ENCODE data around the gene ISL1. TPM values are rescaled to one million over a fixed set of nuclear protein-coding genes. Genes with fewer than 3 reads are reported as not detected.

Gene ISL1
- total and polyA plus RNA-seq, 2 of the 4 experiments (the other 2 are of a cell fraction): under 0.01 TPM; not detected in 1

DNA sequence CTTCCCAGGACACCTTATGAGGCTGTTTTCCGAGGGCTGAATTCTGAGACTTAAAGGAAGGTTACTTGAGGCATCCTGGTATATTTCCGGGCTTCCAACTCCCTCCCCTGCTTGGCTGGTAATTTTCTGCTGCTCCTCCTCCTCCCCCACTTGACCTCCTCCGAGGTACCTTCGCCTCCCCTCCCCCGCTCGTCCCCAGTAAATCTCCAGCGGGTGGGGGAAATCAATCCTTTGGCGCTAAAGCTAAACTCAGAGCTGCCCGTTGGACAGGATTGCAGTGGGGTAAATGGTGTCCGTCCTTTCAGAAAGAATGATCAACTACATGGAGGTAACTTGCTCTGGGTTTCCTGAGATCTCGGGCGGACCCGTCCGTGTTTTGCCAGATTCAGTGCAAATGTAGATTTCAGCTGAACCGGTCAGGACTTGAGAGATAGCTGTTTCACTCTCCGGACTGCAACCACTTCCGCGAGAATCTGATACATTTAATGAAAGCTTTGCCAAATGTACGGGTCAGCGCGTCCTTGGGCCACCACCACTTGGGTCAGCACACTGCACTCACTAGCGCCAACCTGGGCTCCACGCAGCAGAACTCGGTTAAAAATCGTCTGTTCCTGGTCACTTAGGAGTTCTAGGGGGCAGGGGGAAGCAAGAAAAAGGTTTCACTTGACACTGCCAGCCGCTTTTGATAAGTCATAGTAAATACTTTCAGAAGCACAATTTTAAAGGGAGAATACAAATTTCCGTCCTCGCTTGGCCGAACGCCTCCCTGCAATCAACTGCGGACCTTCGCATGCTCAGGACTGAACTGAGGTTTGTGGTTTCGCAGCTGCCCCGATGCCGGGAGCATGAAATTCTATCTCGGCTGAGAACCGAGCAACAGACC lies 4.6 kb upstream of the ISL1 start:
- Histone ChIP-seq H3K36me3 (ENCODE audit: control insufficient read depth, insufficient read depth, low read length) (no peaks in the 10 kb centered on the region), H3K9me3 (ENCODE audit: control insufficient read depth, insufficient read depth, low read length) (no peaks in the 10 kb centered on the region; the same call in 1 of the 2 replicates), H2BK20ac (ENCODE audit: low read depth, low read length) (no peak overlapping the region), H3K9ac (ENCODE audit: low read depth, low read length) (no peak overlapping the region), H2BK5ac (ENCODE audit: low read depth, low read length, poor library complexity, severe bottlenecking) (no peak overlapping the region), H3K4me1 (ENCODE audit: control insufficient read depth, insufficient read depth, low read length) (no peaks in the 10 kb centered on the region), H3K18ac (ENCODE audit: low read depth, low read length) (no peak overlapping the region), H4K8ac (ENCODE audit: low read depth in 2 of 2, low read length in 2 of 2) (no peak overlapping the region), H3K4me2 (ENCODE audit: low read depth, low read length) (peak overlapping the region; percentile 50), H3K27me3 (ENCODE audit: control insufficient read depth, insufficient read depth, low read length) (peaks cover 50% of the 10 kb centered on the region), H2BK15ac (ENCODE audit: low read depth, low read length) (no peak overlapping the region), H3K27ac (ENCODE audit: insufficient read depth, low read length) (no peak overlapping the region), H2BK120ac (ENCODE audit: low read depth, low read length) (no peak overlapping the region), H3K23ac (ENCODE audit: low read depth, low read length) (no peak overlapping the region), H4K20me1 (ENCODE audit: insufficient read depth, low read length) (no peaks in the 10 kb centered on the region), H2AFZ (replicated peaks; ENCODE audit: low read length, poor library complexity) (peak overlapping the region; percentile 52), H4K5ac (ENCODE audit: low read depth, low read length) (no peak overlapping the region), H3K9me1 (ENCODE audit: insufficient read depth, low read length) (no peaks in the 10 kb centered on the region), H3K4ac (ENCODE audit: low read depth, low read length) (no peak overlapping the region), H3K56ac (ENCODE audit: extremely low read depth, insufficient read depth, low read length) (no peak overlapping the region), H3K79me1 (ENCODE audit: low read depth in 1 of 2, low read length in 2 of 2) (no peaks in the 10 kb centered on the region), H2AK5ac (ENCODE audit: low read depth, low read length) (no peak overlapping the region), H3K4me3 (ENCODE audit: insufficient read depth, low read depth, low read length) (no peak overlapping the region), H2AK9ac (replicated peaks; ENCODE audit: low read depth, low read length, poor library complexity) (no peak overlapping the region), H3K14ac (replicated peaks; ENCODE audit: low read depth, low read length) (no peak overlapping the region), H4K91ac (ENCODE audit: insufficient read depth, low read depth, low read length) (no peak overlapping the region)
- no TSS peak for BruUV-seq (replicated peaks)
- DNase-seq (no peak), ATAC-seq (ENCODE audit: low read depth) (no peak)
- dilution Hi-C loops (cut with HindIII; ENCODE audit: low sequenced_read_pairs, unreplicated experiment) (no loop called here), in situ Hi-C loops (cut with MboI; ENCODE audit: low sequenced_read_pairs) (loop anchor here (25.0 kb wide), 1 partner anchor 1284 kb away; no protein-coding TSS in a partner anchor), intact Hi-C loops (cut with micrococcal nuclease) (loop anchor here (5.0 kb wide), 1 partner anchor 979 kb away; no protein-coding TSS in a partner anchor)
- WGBS, 2 experiments (ENCODE audit: extremely low coverage in 2 of 2, insufficient read length in 1 of 2): 2% methylated on average over 18 of the region's 37 CpGs; no CpG with 5 or more reads in 1 of the 2 experiments
- POLR2A ChIA-PET (ENCODE audit: unreplicated experiment): no interaction called here
- CTCF ChIA-PET: interaction anchor here (0.6 kb wide), 1 partner anchor 105 kb away, joined by 3 read pairs; no protein-coding TSS in a partner anchor
- TF ChIP-seq FOS (IDR thresholded peaks at IDR 0.05; ENCODE audit: low read depth, low read length) (no peak), MAFK (IDR thresholded peaks at IDR 0.05; ENCODE audit: low read depth, low read length) (no peak), MXI1 (IDR thresholded peaks at IDR 0.05; ENCODE audit: borderline replicate concordance, low read depth, low read length) (no peak), BHLHE40 (IDR thresholded peaks at IDR 0.05; ENCODE audit: low read depth, low read length) (no peak), RFX5 (IDR thresholded peaks at IDR 0.05; ENCODE audit: low read depth, low read length) (no peak), CHD1 (IDR thresholded peaks at IDR 0.05; ENCODE audit: low read depth, low read length) (no peak), SMC3 (IDR thresholded peaks at IDR 0.05; ENCODE audit: low read depth, low read length) (no peak)
- TF ChIP-seq, protein P1, sequence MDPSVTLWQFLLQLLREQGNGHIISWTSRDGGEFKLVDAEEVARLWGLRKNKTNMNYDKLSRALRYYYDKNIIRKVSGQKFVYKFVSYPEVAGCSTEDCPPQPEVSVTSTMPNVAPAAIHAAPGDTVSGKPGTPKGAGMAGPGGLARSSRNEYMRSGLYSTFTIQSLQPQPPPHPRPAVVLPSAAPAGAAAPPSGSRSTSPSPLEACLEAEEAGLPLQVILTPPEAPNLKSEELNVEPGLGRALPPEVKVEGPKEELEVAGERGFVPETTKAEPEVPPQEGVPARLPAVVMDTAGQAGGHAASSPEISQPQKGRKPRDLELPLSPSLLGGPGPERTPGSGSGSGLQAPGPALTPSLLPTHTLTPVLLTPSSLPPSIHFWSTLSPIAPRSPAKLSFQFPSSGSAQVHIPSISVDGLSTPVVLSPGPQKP (IDR thresholded peaks at IDR 0.05; ENCODE audit: borderline replicate concordance, low read depth, low read length): no peak
- TF ChIP-seq, protein P2, sequence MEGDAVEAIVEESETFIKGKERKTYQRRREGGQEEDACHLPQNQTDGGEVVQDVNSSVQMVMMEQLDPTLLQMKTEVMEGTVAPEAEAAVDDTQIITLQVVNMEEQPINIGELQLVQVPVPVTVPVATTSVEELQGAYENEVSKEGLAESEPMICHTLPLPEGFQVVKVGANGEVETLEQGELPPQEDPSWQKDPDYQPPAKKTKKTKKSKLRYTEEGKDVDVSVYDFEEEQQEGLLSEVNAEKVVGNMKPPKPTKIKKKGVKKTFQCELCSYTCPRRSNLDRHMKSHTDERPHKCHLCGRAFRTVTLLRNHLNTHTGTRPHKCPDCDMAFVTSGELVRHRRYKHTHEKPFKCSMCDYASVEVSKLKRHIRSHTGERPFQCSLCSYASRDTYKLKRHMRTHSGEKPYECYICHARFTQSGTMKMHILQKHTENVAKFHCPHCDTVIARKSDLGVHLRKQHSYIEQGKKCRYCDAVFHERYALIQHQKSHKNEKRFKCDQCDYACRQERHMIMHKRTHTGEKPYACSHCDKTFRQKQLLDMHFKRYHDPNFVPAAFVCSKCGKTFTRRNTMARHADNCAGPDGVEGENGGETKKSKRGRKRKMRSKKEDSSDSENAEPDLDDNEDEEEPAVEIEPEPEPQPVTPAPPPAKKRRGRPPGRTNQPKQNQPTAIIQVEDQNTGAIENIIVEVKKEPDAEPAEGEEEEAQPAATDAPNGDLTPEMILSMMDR (conservative IDR thresholded peaks at IDR 0.05; ENCODE audit: low read depth, low read length): no peak
